NCI-H2029 treated with DMSO at 0.1 percent for 48 hours (cell line): Measurements from ENCODE around the gene CORO6.
"Not testable (repeated sequence)": the region's sequence is repeated elsewhere in the genome, so short reads cannot be mapped to it uniquely, and the experiment has no call there.

Experiments
- DNase-seq: peaks from one replicate; lab custom pipeline; 2025; lab: John Stamatoyannopoulos, UW

The CORO6 gene

GRCh38 chr17:29622337-29623282 is at the start of gene CORO6:
TSS of gene CORO6 (minus strand) at chr17:29622912. CDS start at chr17:29621421, 1,491 bp downstream.
- no peak for DNase-seq

DNA sequence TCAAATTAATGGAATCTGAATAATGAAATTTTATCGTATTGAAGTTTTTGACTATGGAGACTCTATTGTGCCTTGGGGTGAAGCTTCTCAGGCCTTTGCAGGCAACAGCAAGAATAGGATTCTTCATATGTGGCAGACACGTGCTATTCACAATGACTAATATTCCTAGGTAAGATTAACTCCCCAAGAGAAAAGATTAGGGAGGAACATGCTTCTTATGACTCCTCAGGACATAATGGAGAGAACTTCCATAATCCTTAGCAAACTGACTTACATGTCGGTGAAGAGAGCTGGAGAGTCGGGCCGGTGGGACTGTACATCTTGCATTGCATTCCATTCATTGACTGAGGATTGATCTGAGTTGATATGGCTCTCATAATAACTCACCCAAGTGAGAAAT is 48.9 kb upstream of the CORO6 start:
- DNase-seq, result no peak

GRCh38 chr17:29669266-29669665 is 46.6 kb upstream of the CORO6 start:
- DNase-seq, result no peak

DNA sequence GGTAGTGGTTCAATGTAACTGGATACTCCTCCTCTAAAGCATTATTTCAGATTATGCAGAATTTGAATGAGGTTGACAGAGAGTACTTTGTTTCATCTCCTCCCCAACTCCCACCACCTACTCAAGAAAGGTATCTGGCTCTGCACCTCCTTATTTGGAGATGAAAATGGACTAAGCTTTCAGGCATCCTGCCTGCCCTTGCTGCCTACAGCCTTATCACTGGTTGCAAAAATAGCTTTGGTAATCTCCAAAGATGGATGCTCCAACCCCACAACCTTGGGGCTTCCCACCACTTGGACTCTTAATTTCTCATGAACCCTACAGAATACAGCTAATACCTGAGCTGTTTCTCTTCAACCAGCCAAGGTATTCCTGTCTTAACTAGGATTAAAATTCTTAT is 45.3 kb upstream of the CORO6 start:
- DNase-seq, result no peak

- DNase-seq, result no peak
Observed at GRCh38 chr17:29665481-29665810, 42.7 kb upstream of the CORO6 start.

- DNase-seq, result no peak
Observed at GRCh38 chr17:29664743-29665480, 42.2 kb upstream of the CORO6 start.

- peak; percentile 38 for DNase-seq
Observed at GRCh38 chr17:29663155-29663554, 40.4 kb upstream of the CORO6 start.

DNA sequence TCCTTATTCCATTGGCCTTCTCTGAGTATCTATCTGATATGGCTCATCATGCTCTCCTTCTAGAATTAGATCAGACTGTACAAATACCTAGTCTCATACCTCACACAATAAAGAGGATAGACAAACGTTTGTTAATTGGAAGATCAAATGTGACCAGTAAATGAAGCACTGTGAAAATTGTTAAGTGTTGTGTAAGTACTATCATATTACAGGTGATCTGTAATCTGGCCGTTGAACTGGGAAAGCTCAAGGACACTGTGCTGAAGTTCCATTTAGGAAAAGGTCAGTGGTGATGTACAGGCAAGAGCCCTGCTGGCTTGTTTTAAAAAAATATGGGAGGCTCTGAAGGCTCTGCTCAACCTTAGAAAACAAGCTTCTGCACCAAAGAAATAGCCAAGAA is 38.5 kb upstream of the CORO6 start:
- DNase-seq, result peak; percentile 69

DNA sequence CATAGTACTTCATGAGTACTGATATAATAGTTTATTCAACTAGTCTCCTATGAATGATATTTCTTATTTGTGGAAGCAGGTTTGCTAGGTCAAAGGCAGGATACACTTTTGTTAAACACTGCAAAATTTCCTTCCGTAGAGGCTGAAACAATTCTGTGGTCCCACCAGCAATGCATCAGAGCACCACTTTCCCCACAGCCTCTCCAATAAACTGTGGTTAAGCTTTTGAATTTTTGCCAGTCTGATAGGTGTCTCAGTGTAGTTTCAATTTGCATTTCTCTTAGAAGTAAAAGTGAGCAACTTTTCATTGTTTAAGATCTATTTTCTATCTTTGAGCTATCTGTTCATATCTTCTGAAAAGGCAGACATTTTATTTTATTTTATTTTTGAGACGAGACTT is 36.4 kb upstream of the CORO6 start:
- DNase-seq, result no peak

GRCh38 chr17:29655323-29655722 is 32.6 kb upstream of the CORO6 start:
- DNase-seq, result no peak

DNA sequence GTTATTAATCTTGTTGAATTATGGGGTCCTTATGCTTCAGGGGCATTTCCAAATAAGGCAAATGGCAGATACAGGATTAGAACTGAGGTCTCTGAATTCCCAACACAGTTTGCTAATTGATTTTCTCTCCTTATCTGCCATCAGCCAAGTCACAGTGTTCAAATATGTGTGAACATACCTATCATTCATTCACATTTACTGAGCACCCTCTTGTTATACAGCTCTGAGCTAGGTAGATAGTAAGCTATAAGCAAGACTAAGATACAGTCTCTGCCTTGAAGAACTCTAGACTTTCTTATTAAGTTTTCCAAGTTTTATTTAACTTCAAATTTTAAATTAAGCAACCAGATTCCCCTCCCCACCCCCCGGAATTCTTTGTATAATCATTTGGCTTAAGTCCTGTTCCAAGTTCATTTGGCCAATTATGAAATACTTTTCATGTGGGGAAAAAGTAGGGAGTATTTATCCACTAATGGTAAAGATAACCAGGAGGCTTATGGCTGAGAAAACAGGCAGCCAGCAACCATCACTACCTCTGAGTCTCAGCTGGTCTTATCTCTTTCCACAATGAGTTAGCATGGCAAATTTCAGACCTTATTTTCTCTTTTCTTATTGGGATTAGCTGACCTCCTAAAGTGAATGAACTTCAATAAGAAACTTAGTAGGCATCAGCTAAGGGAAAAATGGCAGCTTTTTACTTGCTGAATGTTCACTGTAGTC is 31.4 kb upstream of the CORO6 start:
- no peak for DNase-seq

- DNase-seq, result no peak
Observed at GRCh38 chr17:29652976-29653375, 30.3 kb upstream of the CORO6 start.

- DNase-seq, result not testable (repeated sequence)
Observed at GRCh38 chr17:29651913-29652312, 29.2 kb upstream of the CORO6 start.

DNA sequence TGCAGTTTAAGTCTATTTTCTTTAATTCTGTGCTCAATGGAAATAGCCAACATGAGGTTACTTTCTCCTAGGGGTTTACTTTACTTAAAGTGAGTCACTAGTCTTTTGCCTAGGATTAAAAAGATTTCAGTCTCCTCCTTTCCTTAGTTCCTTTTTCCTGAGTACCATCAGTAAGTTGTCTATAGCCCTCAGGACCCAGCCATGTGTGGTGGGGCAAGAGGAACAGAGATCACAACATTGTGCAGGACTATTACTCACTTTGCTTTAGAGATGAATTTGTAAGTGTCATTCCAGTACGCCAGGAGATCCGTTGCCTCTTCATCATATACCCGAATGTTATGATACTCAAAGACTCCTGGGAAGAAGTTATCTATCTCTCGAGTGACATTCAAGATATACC is 27.7 kb upstream of the CORO6 start:
- DNase-seq, result no peak

DNA sequence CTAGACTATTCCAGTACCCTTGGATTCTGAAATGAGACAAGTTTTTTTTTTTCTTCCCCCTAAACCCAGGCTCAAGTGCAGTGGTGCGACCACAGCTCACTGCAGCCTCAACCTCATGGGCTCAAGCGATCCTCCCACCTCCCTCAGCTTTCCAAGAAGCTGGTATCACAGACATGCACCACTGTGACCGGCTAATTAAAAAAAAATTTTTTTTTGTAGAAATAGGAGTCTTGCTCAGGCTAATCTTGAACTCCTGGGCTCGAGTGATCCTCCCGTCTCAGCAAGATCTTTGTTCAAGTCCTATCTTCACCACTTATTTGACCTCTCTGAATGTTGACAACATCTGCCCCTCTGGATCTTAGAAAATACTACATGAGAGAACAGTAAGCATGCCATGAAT is 26.6 kb upstream of the CORO6 start:
- DNase-seq, result no peak

DNA sequence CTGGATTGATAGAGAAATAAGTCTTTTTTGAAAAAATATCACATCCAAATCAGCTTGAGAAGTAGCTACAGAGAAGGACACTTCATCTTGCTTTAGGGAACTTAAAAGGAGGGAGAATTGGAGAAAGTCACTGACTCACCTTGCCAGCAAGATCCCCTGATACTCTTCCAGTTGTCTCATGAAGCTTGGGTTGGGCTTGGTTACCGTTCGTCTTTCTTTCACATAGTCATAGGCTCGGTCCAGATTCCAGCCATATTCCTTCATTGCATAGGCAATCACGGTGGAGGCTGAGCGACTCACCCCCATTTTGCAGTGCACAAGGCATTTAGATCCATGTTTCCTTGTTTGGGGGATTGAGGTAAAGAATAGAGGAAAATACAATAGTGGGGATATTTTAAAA is 25.3 kb upstream of the CORO6 start:
- no peak for DNase-seq

DNA sequence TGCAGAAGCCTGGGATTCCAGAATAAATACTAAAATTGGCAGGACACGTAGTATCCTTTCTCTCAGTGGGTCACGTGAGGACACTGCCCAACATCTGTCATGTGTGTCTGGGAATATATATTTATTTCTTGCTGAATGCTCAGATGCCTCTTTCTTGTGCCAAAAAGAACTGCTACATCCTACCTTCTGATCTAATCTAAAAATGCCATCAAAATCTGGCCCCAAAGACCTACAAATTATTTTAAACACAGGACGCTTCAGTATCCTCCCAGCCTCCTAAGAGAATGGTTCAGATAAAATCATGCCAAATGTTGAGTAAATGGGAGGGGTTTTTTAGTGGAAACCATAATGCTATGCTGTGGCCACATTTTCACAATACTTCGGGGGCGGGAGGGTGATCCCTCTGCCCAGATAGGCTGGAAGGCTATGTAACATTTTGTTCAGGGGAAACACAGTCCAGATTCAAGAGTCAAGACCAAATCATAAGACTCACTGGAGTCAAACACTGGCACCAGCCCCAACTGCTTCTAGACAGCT is 22.9 kb upstream of the CORO6 start:
- DNase-seq, result no peak

DNA sequence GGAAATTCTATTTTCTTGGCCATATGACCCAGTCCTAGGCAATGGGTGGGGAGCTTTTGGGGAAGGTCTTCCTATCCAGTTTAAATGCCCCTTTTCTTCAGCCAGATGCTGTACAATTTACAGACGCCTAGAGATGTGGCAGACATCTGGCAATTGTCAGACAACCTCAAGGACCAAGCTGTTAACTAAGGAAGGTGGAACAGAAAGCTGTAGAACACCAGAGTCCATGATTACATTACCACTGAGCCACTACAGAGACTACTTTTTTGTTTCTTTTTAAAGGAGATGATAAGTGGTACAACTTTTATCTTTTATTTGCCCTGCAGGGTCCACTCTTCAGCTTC is 21.1 kb upstream of the CORO6 start:
- DNase-seq, result no peak

DNA sequence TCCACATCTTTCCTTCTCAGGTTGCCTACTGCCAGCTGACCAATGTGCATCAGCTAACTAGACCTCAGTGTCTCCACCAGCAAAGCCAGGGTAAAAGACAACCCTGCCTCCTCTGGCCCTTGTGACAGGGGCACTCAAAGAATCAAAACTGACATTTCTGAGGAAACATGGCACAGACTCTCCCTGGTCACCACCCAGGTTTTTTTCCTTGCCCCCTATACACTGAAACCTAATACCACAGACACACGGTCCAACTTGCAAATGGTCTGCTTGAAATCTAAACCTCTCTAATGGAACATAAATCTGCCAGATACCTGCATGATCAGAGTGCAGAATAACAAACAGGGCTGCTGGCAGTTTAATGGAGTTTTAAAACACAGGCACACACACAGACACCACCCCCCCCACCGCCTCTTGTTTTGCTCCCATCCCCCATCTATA is 19.5 kb upstream of the CORO6 start:
- no peak for DNase-seq

DNA sequence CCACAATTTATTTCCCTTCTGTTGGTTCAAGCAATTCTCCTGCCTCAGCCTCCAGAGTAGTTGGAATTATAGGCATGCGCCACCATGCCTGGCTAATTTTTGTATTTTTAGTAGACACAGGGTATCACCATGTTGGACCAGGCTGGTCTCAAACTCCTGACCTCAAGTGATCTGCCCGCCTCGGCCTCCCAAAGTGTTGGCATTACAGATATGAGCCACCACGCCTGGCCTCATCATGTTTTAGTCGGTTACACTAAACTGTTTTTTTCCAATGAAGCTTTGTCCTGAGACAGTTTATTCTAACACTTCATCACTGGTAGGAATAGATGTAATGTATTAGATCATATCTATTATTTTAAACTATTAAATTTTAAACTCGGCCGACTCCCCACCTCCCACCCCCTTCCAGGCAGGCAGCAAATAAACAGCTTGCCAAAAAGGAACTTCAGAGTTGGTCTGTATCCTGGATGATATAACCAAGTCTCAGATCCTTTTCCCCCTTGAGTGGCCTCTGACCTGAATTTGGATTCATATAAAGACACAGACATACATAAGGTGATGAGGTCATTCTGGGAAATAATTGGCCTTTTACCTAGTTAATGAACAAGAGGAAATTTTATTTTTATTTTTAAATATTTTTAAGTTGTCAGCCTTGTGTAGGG is 18.4 kb upstream of the CORO6 start:
- DNase-seq, result no peak

- DNase-seq, result no peak
Observed at GRCh38 chr17:29640413-29640812, 17.7 kb upstream of the CORO6 start.

- no peak for DNase-seq
Observed at GRCh38 chr17:29633886-29634285, 11.2 kb upstream of the CORO6 start.
